ENCODE data around the gene SNAI3.

- TF ChIP-seq CTCF (IDR thresholded peaks at IDR 0.05 in 2 of 3, conservative IDR thresholded peaks at IDR 0.05 in 1 of 3; ENCODE audit: borderline replicate concordance in 1 of 3, insufficient read depth in 1 of 3, low read depth in 2 of 3, low read length in 2 of 3) (no peak), POLR2A (IDR thresholded peaks at IDR 0.05; ENCODE audit: borderline replicate concordance, extremely low read depth, insufficient read depth, insufficient read length) (no peak), RAD21 (IDR thresholded peaks at IDR 0.05; ENCODE audit: low read depth) (no peak)
These were observed 9.6 kb downstream of the SNAI3 start for GRCh38 chr16:88676502-88677242.
